AG08395 (cell line): ENCODE results near the gene DGCR2.
"Not testable (repeated sequence)": the region's sequence is repeated elsewhere in the genome, so short reads cannot be mapped to it uniquely, and the experiment has no call there.

Experiments used
- DNase-seq: peaks from one replicate; pipeline ENCODE4 v3.0.0; 2012; ENCODE audit warnings: mixed read lengths, low spot score

DGCR2 gene

GRCh38 chr22:19030226-19030888, 91.9 kb downstream of the DGCR2 start:
- not testable (repeated sequence) for DNase-seq

GRCh38 chr22:19029113-19030103, 92.8 kb downstream of the DGCR2 start:
- DNase-seq, result not testable (repeated sequence)

GRCh38 chr22:19028060-19028455, 94.2 kb downstream of the DGCR2 start:
- DNase-seq, result not testable (repeated sequence)

DNA sequence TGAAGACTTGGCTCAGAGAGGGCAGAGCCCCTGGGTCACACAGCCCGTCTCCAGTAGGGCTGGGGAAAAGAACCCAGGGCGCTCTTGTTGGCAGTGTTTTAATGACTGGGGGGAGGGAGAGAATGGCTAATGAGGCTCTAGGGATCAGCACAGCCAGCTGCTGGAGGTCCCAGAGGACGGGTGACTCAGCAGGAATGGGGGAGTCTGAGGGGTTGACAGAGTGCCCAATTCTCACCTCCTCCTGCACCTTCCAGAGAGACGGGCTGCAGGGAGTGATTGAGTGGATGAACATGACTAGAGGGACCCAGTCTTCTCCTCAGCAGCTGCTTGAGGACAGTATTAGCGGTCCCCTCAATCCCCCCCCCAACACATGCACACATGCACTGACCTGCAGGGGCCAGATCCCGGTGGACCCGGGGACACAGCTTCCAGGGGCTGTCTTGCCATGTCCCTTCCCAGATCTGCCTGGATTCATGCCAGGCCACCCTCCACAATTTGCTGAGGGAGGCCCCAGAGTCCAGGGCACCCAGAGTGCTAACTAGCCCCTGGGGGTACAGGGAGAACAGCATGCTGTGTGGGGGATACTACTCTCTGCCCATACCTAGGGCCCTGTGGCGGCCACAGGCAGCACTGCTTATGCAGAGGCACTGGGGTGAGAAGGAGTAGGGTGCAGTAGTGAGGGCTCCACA, 94.7 kb downstream of the DGCR2 start:
- not testable (repeated sequence) for DNase-seq

GRCh38 chr22:19026080-19026479, 96.1 kb downstream of the DGCR2 start:
- DNase-seq, result not testable (repeated sequence)

DNA sequence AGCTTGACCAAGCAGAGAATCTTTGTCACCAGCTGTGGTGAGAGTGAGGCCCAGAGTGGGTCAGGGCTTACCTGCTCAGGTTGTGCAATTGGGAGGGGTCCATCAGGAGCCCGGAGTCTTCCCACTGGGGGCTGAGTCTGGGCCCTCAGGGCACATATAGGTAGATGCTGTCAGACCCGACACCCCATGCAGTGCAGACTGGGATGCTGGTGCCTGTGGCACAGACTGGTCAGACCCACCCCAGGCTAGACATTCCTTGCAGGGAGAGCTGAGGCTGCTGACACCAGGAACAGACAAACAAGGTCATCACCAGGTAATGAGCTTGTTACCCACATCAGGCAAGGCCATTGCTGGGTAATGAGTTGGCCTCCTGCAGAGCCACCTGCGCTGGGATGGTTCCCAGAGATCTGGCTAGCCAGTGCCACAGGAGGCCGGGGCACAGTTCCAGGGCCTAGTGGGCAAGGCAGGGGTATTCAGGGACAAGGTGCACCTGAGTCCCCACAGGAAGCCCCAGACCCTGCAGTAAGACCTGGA, 97.2 kb downstream of the DGCR2 start:
- not testable (repeated sequence) for DNase-seq

- DNase-seq, result not testable (repeated sequence)
These were observed 98.3 kb downstream of the DGCR2 start for GRCh38 chr22:19023931-19024330.

DNA sequence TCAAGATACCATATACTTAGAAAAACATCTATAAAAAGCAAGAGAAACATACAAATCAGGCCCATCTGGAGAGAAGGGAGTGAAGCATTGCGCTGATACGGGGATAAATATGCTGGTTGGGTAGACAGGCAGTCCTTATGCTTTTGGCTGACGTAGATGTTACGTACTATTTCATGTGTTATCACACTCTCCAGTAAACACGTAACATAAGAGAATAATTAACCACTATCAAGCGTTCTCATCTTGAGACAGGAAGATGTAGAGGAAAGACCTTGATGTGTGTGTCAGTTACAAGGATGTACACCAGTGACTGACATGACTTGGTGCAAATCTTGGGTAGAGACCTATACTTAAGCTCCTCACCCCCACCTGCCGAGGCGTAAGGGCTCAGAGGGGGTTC, 99.5 kb downstream of the DGCR2 start:
- no peak for DNase-seq

DNA sequence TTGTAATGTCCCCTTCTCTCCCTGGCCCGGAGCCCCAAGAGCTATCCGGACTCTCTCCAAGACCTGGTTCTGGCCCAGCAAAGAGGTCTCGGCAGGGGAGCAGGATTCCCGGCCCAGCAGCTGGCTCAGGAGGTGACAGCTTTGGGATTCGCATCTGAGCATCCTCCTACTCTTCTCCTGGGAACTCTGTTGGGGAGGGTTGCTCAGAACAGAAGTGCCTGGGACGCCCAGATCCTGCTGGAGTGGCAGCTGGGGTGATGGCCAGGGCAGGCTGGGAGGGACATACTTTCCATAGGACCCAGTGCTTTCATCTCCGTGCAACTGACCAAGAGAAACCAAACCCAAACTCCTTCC, 102.6 kb downstream of the DGCR2 start:
- DNase-seq, result no peak

DNA sequence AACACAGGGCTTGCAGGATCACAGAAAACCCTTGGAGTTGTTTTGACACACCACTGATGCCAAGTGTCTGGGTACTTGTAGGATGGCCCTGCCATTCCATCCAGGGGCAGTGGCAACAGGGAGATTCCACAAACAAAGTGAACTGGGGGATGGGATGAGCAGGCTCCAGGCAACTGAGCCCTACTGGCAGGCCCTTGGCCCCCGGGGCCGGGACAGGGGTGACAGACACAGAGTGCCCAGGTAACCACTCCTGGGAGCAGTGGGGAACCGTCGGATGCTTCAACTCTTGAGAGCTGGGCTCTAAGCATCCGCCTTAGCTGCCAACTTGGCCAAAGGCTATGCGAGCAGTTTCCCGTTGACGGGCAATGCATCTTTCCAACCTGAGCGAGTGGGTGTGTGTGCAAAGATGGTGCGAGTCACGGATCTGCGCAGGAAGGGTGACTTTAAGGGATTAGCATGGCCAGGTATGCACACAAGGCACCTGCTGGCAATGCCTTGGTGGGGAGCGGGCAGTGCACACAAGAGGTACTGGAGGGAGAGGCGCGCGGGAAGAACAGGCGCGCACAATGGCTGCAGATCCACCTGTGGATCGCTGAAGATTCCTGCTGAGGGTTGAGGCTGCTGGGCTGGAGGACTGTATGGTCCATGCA, 103.1 kb downstream of the DGCR2 start:
- DNase-seq, result no peak

GRCh38 chr22:19018256-19018655, 104.0 kb downstream of the DGCR2 start:
- DNase-seq, result no peak

DNA sequence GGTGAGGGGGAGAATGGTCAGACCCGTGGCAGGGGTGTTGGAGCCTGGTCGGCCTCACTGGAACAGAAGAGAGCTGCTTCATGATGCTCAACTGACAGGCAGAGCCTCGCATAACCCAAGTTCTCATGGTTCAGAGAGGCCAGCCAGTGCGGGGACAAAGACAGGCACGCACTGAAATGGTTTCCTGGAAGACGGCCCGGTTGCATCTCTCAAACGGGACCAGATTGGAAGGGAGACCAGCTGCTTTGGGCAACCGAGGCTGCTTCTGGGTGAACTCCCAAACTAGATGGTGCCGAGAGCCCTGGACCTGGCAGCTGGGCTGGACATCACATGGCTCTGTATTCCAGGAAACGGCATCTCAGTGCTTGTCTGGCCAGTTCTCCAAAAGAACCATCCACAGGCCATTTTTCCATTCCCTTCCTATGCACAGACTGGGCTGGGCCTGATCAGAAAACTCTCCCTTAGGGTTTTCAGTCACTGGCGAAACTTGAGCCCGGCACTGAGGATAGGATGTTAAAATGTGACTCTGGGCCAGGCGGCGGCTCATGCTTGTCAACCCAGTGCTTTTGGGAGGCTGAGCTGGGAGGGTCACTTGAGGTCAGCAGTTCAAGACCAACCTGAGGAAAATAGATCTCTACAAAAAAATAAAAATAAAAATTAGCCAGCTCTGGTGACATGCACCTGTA, 106.0 kb downstream of the DGCR2 start:
- DNase-seq, result no peak

DNA sequence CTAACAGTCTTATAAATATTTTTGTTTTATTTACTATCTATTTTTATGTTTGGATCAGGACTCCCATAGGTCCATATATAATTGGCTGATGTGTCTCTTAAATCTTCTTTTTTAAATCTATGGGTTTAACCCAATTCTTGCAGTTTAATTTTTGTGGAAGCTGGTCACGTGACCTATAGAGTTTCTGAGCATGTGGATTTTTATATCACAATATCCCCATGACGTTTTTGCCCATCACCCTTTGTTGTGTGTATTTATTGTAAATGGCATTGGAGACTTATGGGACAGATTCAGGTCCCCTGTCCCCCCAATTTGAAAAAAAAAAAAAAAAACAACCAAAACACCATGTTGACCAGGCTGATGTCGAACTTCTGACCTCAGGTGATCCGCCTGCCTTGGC, 107.3 kb downstream of the DGCR2 start:
- no peak for DNase-seq

DNA sequence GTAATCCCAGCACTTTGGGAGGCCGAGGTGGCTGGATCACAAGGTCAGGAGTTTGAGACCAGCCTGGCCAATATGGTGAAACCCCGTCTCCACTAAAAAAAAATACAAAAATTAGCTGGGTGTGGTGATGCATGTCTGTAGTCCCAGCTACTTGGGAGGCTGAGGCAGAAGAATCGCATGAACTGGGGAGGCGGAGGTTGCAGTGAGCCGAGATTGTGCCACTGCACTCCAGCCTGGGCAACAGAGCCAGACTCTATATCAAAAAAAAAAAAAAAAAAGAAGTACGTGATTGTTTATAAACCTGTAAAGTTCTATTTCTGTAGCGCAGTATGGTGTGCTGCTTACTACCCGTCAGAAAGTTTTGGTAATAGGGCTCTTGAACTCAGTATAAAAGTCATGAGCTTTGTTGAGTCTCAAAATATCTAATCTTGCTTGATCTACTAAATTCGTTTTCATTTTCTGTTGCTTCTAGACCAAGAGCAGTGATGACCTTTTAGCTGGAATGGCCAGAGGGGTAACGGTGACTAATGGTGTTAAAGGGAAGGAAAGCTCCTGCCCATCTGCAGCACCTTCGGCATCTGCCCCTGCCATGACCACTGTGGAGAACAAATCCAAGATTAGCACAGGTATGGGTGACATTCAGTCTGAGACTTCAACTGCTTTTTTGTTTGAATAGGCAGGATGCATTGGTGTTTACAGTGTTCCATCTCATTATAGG, 108.2 kb downstream of the DGCR2 start:
- not testable (repeated sequence) for DNase-seq

- DNase-seq, result not testable (repeated sequence)
These were observed 108.8 kb downstream of the DGCR2 start for GRCh38 chr22:19013411-19013810.

- DNase-seq, result no peak
These were observed 109.8 kb downstream of the DGCR2 start for GRCh38 chr22:19012308-19012986.

DNA sequence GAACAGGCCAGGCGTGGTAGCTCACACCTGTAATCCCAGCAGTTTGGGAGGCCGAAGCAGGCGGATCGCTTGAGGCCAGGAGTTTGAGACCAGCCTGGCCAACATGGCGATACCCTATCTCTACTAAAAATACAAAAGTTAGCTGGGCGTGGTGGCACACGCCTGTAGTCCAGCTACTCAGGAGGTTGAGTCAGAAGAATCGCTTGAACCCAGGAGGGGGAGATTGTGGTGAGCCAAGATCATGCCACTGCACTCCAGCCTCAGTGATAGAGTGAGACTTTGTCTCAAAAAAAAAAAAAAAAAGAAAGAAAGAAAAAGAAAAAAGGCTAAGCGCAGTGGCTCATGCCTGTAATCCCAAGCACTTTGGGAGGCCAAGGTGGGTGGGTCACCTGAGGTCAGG, 110.6 kb downstream of the DGCR2 start:
- DNase-seq, result not testable (repeated sequence)

DNA sequence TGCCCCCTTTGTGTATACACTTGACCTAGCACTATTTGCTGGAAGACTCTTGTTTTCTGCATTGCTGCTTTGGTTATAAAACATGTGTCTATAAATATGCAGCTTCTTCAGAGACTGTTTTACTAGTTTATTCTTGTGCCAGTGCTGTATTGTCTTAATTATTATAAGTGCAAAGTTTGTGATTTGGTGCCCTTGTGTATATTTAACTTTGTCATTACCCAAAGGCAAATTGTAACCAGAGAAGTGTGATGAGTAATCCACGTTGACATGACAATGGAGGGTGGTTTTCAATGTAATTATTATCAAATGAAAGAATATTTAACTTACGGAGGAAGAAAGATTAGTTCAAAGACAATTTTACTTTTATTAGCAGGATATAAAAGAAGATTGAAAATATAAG, 111.1 kb downstream of the DGCR2 start:
- DNase-seq, result no peak

GRCh38 chr22:19005905-19006304, 116.3 kb downstream of the DGCR2 start:
- no peak for DNase-seq

DNA sequence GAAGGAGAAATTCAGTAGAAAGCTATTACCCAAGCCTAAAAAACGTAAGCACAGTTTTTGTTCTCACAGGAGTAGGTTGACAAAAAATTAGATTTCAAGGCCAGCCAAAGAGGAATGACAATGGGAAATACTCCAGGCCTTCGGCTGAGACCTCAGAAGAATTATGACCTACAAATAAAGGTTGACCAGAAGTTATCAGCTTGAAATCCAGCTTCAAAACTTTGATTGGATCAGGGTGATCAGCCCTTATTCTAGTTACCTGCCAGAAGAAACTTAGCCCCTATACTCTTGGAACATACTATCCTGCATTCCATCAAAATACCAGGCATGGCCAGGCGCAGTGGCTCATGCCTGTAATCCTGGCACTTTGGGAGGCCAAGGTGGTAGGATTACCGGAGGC, 117.7 kb downstream of the DGCR2 start:
- no peak for DNase-seq
